Heart left ventricle (tissue), 16 donors: ENCODE results near the gene FOXL2NB. TPM values are rescaled to one million over a fixed set of nuclear protein-coding genes. Genes with fewer than 3 reads are reported as not detected.

Experiments
- ATAC-seq, 4 donors: fragments of 200-7000 bp; cut with Tn5 transposase; one replicate each; pipeline ENCODE4 v1.9.1; 2020 to 2022; ENCODE audit warnings: moderate library complexity in 4 of 4, mild to moderate bottlenecking in 3 of 4, moderate number of reproducible peaks in 1 of 4
- DNase-seq, 5 donors: peaks; one replicate each; pipeline ENCODE4 v3.0.0-alpha.2; 2020
- H3K27ac ChIP-seq, 12 donors: fragments of 200-600 bp; sonication (generic) in 4 of 12; one replicate each; pipeline versions ENCODE4 v1.5.0 to v1.8.0; 2016 to 2022; ENCODE audit warnings: mild to moderate bottlenecking in 2 of 12
- H3K27me3 ChIP-seq, 9 donors: fragments of 200-600 bp; sonication (generic) in 2 of 9; one replicate each; pipeline versions ENCODE4 v1.5.1 to v1.8.0; 2016 to 2022; ENCODE audit warnings: mild to moderate bottlenecking in 3 of 9
- H3K36me3 ChIP-seq, 9 donors: fragments of 200-600 bp; sonication (generic) in 2 of 9; one replicate each; pipeline versions ENCODE4 v1.5.0 to v1.8.0; 2018 to 2022; ENCODE audit warnings: mild to moderate bottlenecking in 2 of 9
- H3K4me1 ChIP-seq, 12 donors: fragments of 200-600 bp; sonication (generic) in 4 of 12; one replicate each; pipeline versions ENCODE4 v1.5.0 to v1.8.0; 2016 to 2022; ENCODE audit warnings: mild to moderate bottlenecking in 3 of 12
- H3K4me3 ChIP-seq, 12 donors: fragments of 200-600 bp; sonication (generic) in 4 of 12; one replicate each; pipeline versions ENCODE4 v1.5.0 to v1.8.0; 2017 to 2022; ENCODE audit warnings: mild to moderate bottlenecking in 9 of 12, moderate library complexity in 4 of 12
- H3K9me3 ChIP-seq, 12 donors: fragments of 200-600 bp; sonication (generic) in 4 of 12; one replicate each; pipeline versions ENCODE4 v1.5.0 to v1.8.0; 2016 to 2022; ENCODE audit warnings: mild to moderate bottlenecking in 1 of 12
- POLR2A ChIP-seq, 2 donors: fragments of 450-650 bp; IDR thresholded peaks; one replicate each; pipeline ENCODE4 v1.6.1; 2017; ENCODE audit warnings: antibody characterized with exemption in 2 of 2, mild to moderate bottlenecking in 2 of 2, moderate library complexity in 2 of 2
- WGBS, 4 donors: extraction: QIAGEN DNeasy Blood & Tissue Kit in 2 of 4; methylation state at CpG; one replicate each; pipeline versions ENCODE4 v1.1.5 to v1.1.7; 2013 to 2018; 5-methylcytosine and 5-hydroxymethylcytosine counted together
- intact Hi-C, 10 donors: fragments of 100-400 bp; cut with DNase I; formaldehyde crosslinking; loops; one replicate each; pipeline versions ENCODE4 v1.11.1 to v1.14.2; 2022
- polyA plus RNA-seq, 2 donors: library from polyadenylated mRNA; stranded (reverse); fragments of 200-250 nt; gene quantifications; one replicate each; pipeline ENCODE4 v1.2.3, GENCODE V29; 2013
- total RNA-seq, 9 donors: library from RNA; depleted of rRNA in 2 of 9; stranded (reverse); fragments of >200 nt in 2 of 9; fragmentation: NEBNext Ultra II Directional in 3 of 9; extraction: Animal tissue kit (Norgen Biotek cat#: 25700) in 3 of 9; gene quantifications; one replicate each; pipeline versions ENCODE4 v1.1.0 to v1.2.4, GENCODE V29; 2016 to 2023
- TF ChIP-seq, protein P1 (sequence below), 12 donors: fragments of 200-600 bp; sonication (generic) in 4 of 12; IDR thresholded peaks; one replicate each; pipeline versions ENCODE4 v1.5.0 to v1.8.0; 2018 to 2022; ENCODE audit warnings: antibody characterized with exemption in 12 of 12, mild to moderate bottlenecking in 5 of 12
- donor health status: ischemic (EF 13 %, LVEDD 7.1; RV severe dilation, severe dysfunction).
- donor health status: healthy with polysubstance abuse.
- donor health status: DM: no; HTN: yes; CAD: no.
- donor health status: DM: no; HTN: no; CAD: no.
- donor health status: ischemic (EF 25% LVEDD 6.9; RV normal size, moderate dysfunction).
- donor health status: ischemic (EF 25% LVEDD 5.7; RV mildly dilated, moderate dysfunction).
- donor health status: healthy.
- donor health status: DM: yes; HTN: yes; CAD: no.
- donor health status: ischemic (EF 35%, LVEDD 5.7; RV mildly dilated, moderate dysfunction).
- donor health status: nonischemic (EF 11% LVEDD 7.7; RV severe dilation, severe dysfunction).
- donor health status: DM: yes; HTN: yes; CAD: no.
- donor health status: PGD.
- donor health status: ischemic (EF 29% LVEDD 5.4; RV normal size, mild dysfunction).
- donor health status: nonischemic (EF 23%, LVEDD 6.1; RV moderate dilation, normal function).

The FOXL2NB gene
- total and polyA plus RNA-seq, 11 donors = 0.25 TPM; not detected in 10

DNA sequence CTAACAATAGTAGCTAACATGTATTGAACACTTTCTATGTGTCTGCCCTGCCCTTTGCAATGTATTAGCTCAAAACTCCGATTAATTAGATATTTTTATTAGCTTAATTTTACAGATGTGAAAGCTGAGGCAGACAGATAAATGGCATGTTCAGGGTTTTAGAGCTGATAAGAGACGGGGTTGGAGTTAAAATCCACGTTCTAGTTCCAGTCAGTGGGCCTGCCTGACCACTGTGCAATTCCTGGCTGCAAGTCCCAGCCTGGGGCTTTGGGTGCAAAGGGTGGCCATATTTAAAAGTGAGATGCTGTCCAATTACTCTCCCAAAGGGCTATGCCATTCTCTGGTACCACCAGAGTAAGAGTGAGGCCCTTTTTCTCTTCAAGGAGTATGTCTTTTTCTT is 33.3 kb upstream of the FOXL2NB start:
- H3K36me3 ChIP-seq = no peaks in the 10 kb centered on the region
- no peak overlapping the region for H3K4me3 ChIP-seq
- no peaks in the 10 kb centered on the region for H3K27me3 ChIP-seq
- intact Hi-C loops = loop anchor here in 7 of 10 donors (2.0 to 10.0 kb wide), 9 partner anchors 61 to 579 kb away; partner anchors contain the start of genes PIK3CB (in 2 of the 7) and CEP70 (in 1 of the 7)
- ATAC-seq = no peak
- H3K27ac ChIP-seq = no peak overlapping the region
- no peak for DNase-seq
- no peak for TF ChIP-seq POLR2A (IDR thresholded peaks at IDR 0.05)
- TF ChIP-seq, protein P1, sequence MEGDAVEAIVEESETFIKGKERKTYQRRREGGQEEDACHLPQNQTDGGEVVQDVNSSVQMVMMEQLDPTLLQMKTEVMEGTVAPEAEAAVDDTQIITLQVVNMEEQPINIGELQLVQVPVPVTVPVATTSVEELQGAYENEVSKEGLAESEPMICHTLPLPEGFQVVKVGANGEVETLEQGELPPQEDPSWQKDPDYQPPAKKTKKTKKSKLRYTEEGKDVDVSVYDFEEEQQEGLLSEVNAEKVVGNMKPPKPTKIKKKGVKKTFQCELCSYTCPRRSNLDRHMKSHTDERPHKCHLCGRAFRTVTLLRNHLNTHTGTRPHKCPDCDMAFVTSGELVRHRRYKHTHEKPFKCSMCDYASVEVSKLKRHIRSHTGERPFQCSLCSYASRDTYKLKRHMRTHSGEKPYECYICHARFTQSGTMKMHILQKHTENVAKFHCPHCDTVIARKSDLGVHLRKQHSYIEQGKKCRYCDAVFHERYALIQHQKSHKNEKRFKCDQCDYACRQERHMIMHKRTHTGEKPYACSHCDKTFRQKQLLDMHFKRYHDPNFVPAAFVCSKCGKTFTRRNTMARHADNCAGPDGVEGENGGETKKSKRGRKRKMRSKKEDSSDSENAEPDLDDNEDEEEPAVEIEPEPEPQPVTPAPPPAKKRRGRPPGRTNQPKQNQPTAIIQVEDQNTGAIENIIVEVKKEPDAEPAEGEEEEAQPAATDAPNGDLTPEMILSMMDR (IDR thresholded peaks at IDR 0.05) = no peak
- WGBS, 4 donors = 90 to 94% (median 92%) methylated on average over 3 of the region's 3 CpGs
- H3K4me1 ChIP-seq = peaks cover 0 to 16% (median 6%) of the 10 kb centered on the region in 12 donors
- no peaks in the 10 kb centered on the region for H3K9me3 ChIP-seq

DNA sequence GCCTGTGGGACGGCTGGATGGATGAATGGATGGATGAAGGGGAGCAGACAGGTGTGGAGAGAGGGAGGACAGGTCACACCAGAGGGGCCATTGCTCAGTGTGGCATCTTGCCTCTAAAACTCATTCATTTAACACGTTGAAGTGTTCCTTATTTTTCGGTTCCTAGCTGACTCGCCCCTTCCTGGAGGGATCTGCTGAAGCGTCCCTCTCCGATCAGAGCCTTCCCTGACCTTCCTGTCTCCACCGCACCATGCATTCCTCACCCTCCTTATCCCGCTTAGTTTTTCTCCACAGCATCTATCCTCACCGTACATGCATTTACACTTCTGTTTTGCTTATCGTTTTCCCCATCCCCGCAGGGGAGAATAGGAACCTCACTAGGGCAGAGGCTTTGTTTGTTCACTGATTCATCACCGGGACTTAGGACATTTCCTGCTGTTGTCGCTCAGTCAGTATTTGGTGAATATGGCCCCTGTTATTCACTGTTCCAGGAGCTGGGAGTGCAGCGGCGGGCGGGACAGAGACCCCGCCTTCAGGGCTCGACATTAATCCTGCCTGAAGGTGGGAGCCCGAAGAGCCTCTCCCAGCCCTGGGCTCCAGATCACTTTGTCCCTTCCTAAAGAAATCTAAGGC is 32.0 kb upstream of the FOXL2NB start:
- intact Hi-C loops = loop anchor here (1.0 to 10.0 kb wide), 20 partner anchors 63 to 580 kb away; partner anchors contain the start of genes CEP70 (in 5 of the 10) and PIK3CB (in 5 of the 10)
- Histone ChIP-seq H3K4me3 (peak overlapping the region; percentile 15 to 90 (median 84)), H3K27me3 (no peaks in the 10 kb centered on the region), H3K4me1 (peaks cover 0 to 16% (median 6%) of the 10 kb centered on the region in 12 donors), H3K36me3 (no peaks in the 10 kb centered on the region), H3K27ac (peak overlapping the region; percentile 82 to 98 (median 96)), H3K9me3 (no peaks in the 10 kb centered on the region)
- WGBS, 4 donors = 12 to 18% (median 15%) methylated on average over 19 of the region's 19 CpGs
- no peak for DNase-seq
- peak in 1 of 4 donors; percentile 8 for ATAC-seq
- TF ChIP-seq, protein P1 (IDR thresholded peaks at IDR 0.05) = no peak

DNA sequence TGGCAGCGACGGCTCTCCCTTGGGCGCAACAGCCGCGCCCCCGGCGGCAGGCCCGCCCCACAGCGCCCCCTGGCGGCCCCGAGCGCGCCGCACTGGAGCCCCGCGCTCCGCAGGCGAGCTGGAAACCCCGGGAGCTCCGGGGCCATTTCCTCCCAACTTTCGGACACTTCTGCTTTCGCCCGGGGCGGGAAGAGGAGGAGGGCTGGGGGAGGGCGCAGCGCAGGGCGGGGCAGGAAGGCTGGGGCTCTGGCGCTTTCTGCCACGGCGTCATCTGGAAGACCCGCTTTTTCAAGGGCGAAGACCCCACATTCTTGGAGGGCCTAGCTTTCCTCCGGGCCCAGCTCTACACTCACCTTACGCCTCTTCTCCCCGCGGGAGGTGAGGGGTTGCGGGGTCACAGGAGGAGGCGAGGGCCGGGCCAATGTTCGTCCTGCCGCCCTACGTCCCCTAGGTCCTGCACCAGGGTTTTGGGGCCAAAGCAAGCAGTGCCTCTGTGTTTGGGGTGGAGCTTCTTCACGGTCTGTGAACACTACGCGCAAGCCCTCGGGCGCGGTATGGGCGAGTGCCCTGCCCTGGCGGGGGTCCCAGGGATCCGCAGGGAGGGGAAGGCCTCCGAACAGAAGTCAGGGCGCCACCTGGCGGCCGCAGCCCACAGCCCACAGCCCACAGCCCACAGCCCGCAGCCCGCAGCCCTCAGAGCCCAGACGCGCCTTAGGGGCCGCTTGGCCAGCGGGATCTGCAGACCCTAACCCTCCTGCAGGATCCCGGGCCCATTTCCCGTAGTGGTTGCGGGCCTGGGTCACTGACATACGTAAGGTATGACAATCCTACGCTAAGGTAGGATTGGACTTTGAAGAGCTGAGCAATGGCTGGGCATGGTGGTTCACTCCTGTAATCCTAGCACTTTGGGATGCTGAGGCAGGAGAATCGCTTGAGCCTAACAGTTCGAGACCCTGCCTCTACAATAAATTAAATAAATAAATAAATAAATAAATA is 31.2 kb upstream of the FOXL2NB start:
- intact Hi-C loops = loop anchor here (1.0 to 10.0 kb wide), 19 partner anchors 79 to 581 kb away; partner anchors contain the start of genes CEP70 (in 8 of the 10) and PIK3CB (in 6 of the 10)
- no peaks in the 10 kb centered on the region for H3K27me3 ChIP-seq
- TF ChIP-seq, protein P1 (IDR thresholded peaks at IDR 0.05) = peak; percentile 78 to 97 (median 87)
- TF ChIP-seq POLR2A (IDR thresholded peaks at IDR 0.05) = peak in 1 of 2 donors; percentile 29
- H3K4me1 ChIP-seq = peaks cover 0 to 16% (median 6%) of the 10 kb centered on the region in 12 donors
- H3K4me3 ChIP-seq = peak overlapping the region; percentile 57 to 90 (median 84)
- H3K36me3 ChIP-seq = no peaks in the 10 kb centered on the region
- DNase-seq (peak; percentile 91 to 97 (median 94)), ATAC-seq (peak; percentile 97 to 98 (median 98))
- WGBS, 4 donors = 2 to 3% (median 2%) methylated on average over 53 to 68 of the region's 68 CpGs
- peak overlapping the region; percentile 82 to 98 (median 96) for H3K27ac ChIP-seq
- no peaks in the 10 kb centered on the region for H3K9me3 ChIP-seq
